ENCODE measurements around the gene ZDHHC6.
"Not testable (repeated sequence)": the region's sequence is repeated elsewhere in the genome, so short reads cannot be mapped to it uniquely, and the experiment has no call there.

Gene ZDHHC6

GRCh38 chr10:112442063-112442462, 4.7 kb downstream of the ZDHHC6 start:
- no peak for DNase-seq

GRCh38 chr10:112441520-112441919, 5.2 kb downstream of the ZDHHC6 start:
- no peak for DNase-seq

- DNase-seq, result no peak
Observed at GRCh38 chr10:112438356-112438755, 8.4 kb downstream of the ZDHHC6 start.

GRCh38 chr10:112434988-112435619, 11.6 kb downstream of the ZDHHC6 start:
- no peak for DNase-seq

GRCh38 chr10:112433136-112433535, 13.6 kb downstream of the ZDHHC6 start:
- DNase-seq, result no peak

GRCh38 chr10:112429654-112430230, 17.0 kb downstream of the ZDHHC6 start:
- no peak for DNase-seq

- no peak for DNase-seq
Observed at GRCh38 chr10:112429147-112429546, 17.6 kb downstream of the ZDHHC6 start.

GRCh38 chr10:112426111-112426510, 20.6 kb downstream of the ZDHHC6 start:
- no peak for DNase-seq

GRCh38 chr10:112424651-112425050, 22.1 kb downstream of the ZDHHC6 start:
- no peak for DNase-seq

- no peak for DNase-seq
Observed at GRCh38 chr10:112421731-112422130, 25.0 kb downstream of the ZDHHC6 start.

- DNase-seq, result no peak
Observed at GRCh38 chr10:112412696-112413095, 34.0 kb downstream of the ZDHHC6 start.

GRCh38 chr10:112409755-112410154, 37.0 kb downstream of the ZDHHC6 start:
- DNase-seq, result no peak

- no peak for DNase-seq
Observed at GRCh38 chr10:112409299-112409698, 37.4 kb downstream of the ZDHHC6 start.

GRCh38 chr10:112407696-112408095, 39.0 kb downstream of the ZDHHC6 start:
- DNase-seq, result no peak

GRCh38 chr10:112406806-112407205, 39.9 kb downstream of the ZDHHC6 start:
- DNase-seq, result not testable (repeated sequence)

GRCh38 chr10:112404617-112405016, 42.1 kb downstream of the ZDHHC6 start:
- DNase-seq, result no peak

GRCh38 chr10:112402917-112403316, 43.8 kb downstream of the ZDHHC6 start:
- DNase-seq, result no peak

- DNase-seq, result no peak
Observed at GRCh38 chr10:112397592-112397991, 49.1 kb downstream of the ZDHHC6 start.

GRCh38 chr10:112395809-112396530, 50.7 kb downstream of the ZDHHC6 start:
- no peak for DNase-seq

GRCh38 chr10:112394475-112394875, 52.2 kb downstream of the ZDHHC6 start:
- DNase-seq, result no peak

GRCh38 chr10:112393827-112394226, 52.9 kb downstream of the ZDHHC6 start:
- no peak for DNase-seq

- DNase-seq, result no peak
Observed at GRCh38 chr10:112393341-112393740, 53.4 kb downstream of the ZDHHC6 start.

GRCh38 chr10:112390125-112390703, 56.5 kb downstream of the ZDHHC6 start:
- DNase-seq, result no peak

GRCh38 chr10:112389271-112389822, 57.4 kb downstream of the ZDHHC6 start:
- peak; percentile 73 for DNase-seq
